ENCODE measurements around the gene SUMO3.

SUMO3 gene

GRCh38 chr21:44804762-44805161 is 13.1 kb downstream of the SUMO3 start:
- in situ Hi-C loops (cut with MboI; ENCODE audit: low sequenced_read_pairs) = no loop called here

- in situ Hi-C loops (cut with MboI; ENCODE audit: low sequenced_read_pairs) = no loop called here
Observed at GRCh38 chr21:44803651-44804050, 14.2 kb downstream of the SUMO3 start.

GRCh38 chr21:44802396-44803153 is 15.3 kb downstream of the SUMO3 start:
- in situ Hi-C loops (cut with MboI; ENCODE audit: low sequenced_read_pairs) = no loop called here

GRCh38 chr21:44801468-44802395 is 16.1 kb downstream of the SUMO3 start, which contains the start of gene UBE2G2:
Gene UBE2G2 (minus strand): TSS chr21:44801820. CDS start chr21:44801748, 72 bp downstream.
- in situ Hi-C loops (cut with MboI; ENCODE audit: low sequenced_read_pairs) = no loop called here

GRCh38 chr21:44800971-44801467 is 16.8 kb downstream of the SUMO3 start:
- in situ Hi-C loops (cut with MboI; ENCODE audit: low sequenced_read_pairs) = no loop called here

GRCh38 chr21:44800103-44800502 is 17.8 kb downstream of the SUMO3 start:
- in situ Hi-C loops (cut with MboI; ENCODE audit: low sequenced_read_pairs) = no loop called here

- in situ Hi-C loops (cut with MboI; ENCODE audit: low sequenced_read_pairs) = loop anchor here (10.0 kb wide), 1 partner anchor 135 kb away; no protein-coding TSS in a partner anchor
Observed at GRCh38 chr21:44799646-44800045, 18.2 kb downstream of the SUMO3 start.

GRCh38 chr21:44797775-44798174 is 20.1 kb downstream of the SUMO3 start:
- in situ Hi-C loops (cut with MboI; ENCODE audit: low sequenced_read_pairs) = loop anchor here (10.0 kb wide), 1 partner anchor 137 kb away; no protein-coding TSS in a partner anchor

GRCh38 chr21:44795342-44795741 is 22.5 kb downstream of the SUMO3 start:
- in situ Hi-C loops (cut with MboI; ENCODE audit: low sequenced_read_pairs) = loop anchor here (10.0 kb wide), 1 partner anchor 139 kb away; no protein-coding TSS in a partner anchor

- in situ Hi-C loops (cut with MboI; ENCODE audit: low sequenced_read_pairs) = loop anchor here (10.0 kb wide), 1 partner anchor 141 kb away; no protein-coding TSS in a partner anchor
Observed at GRCh38 chr21:44793592-44794374, 24.1 kb downstream of the SUMO3 start.

GRCh38 chr21:44792702-44793591 is 24.9 kb downstream of the SUMO3 start:
- in situ Hi-C loops (cut with MboI; ENCODE audit: low sequenced_read_pairs) = loop anchor here (10.0 kb wide), 1 partner anchor 142 kb away; no protein-coding TSS in a partner anchor

- in situ Hi-C loops (cut with MboI; ENCODE audit: low sequenced_read_pairs) = loop anchor here (10.0 kb wide), 1 partner anchor 143 kb away; no protein-coding TSS in a partner anchor
Observed at GRCh38 chr21:44791993-44792392, 25.9 kb downstream of the SUMO3 start.

GRCh38 chr21:44791246-44791645 is 26.6 kb downstream of the SUMO3 start:
- in situ Hi-C loops (cut with MboI; ENCODE audit: low sequenced_read_pairs) = loop anchor here (10.0 kb wide), 1 partner anchor 144 kb away; no protein-coding TSS in a partner anchor

- in situ Hi-C loops (cut with MboI; ENCODE audit: low sequenced_read_pairs) = loop anchor here (10.0 kb wide), 1 partner anchor 144 kb away; no protein-coding TSS in a partner anchor
Observed at GRCh38 chr21:44790368-44790767, 27.5 kb downstream of the SUMO3 start.

GRCh38 chr21:44789880-44790279 is 28.0 kb downstream of the SUMO3 start:
- in situ Hi-C loops (cut with MboI; ENCODE audit: low sequenced_read_pairs) = loop anchor here (10.0 kb wide), 1 partner anchor 145 kb away; no protein-coding TSS in a partner anchor

- in situ Hi-C loops (cut with MboI; ENCODE audit: low sequenced_read_pairs) = no loop called here
Observed at GRCh38 chr21:44785620-44786335, 32.1 kb downstream of the SUMO3 start.

- in situ Hi-C loops (cut with MboI; ENCODE audit: low sequenced_read_pairs) = no loop called here
Observed at GRCh38 chr21:44784810-44785209, 33.1 kb downstream of the SUMO3 start.

GRCh38 chr21:44783020-44783696 is 34.7 kb downstream of the SUMO3 start:
- in situ Hi-C loops (cut with MboI; ENCODE audit: low sequenced_read_pairs) = no loop called here

Data from HL-60/S4 (cell line).